Nephron progenitor cell (in vitro differentiated cells): ENCODE measurements around the gene CSMD2.

Source experiments
- DNase-seq: peaks from one replicate; pipeline ENCODE4 v3.0.0; 2021
- H3K27ac Mint-ChIP-seq: 2 replicates; pipeline ENCODE4 v1.8.0; 2021; ENCODE audit warnings: mild to moderate bottlenecking, moderate library complexity, mixed read lengths
- H3K27me3 Mint-ChIP-seq: 2 replicates; pipeline ENCODE4 v1.8.0; 2021; ENCODE audit warnings: mild to moderate bottlenecking, low read depth, mixed read lengths; ENCODE audit not compliant: poor library complexity
- H3K36me3 Mint-ChIP-seq: 2 replicates; pipeline ENCODE4 v1.8.0; 2021; ENCODE audit warnings: low read depth, mixed read lengths
- H3K4me1 Mint-ChIP-seq: 2 replicates; pipeline ENCODE4 v1.8.0; 2021; ENCODE audit warnings: mixed read lengths
- H3K4me3 Mint-ChIP-seq: 2 replicates; pipeline ENCODE4 v1.8.0; 2021; ENCODE audit warnings: mild to moderate bottlenecking, moderate library complexity, mixed read lengths
- H3K9me3 Mint-ChIP-seq: 2 replicates; pipeline ENCODE4 v1.8.0; 2021; ENCODE audit warnings: mild to moderate bottlenecking, moderate library complexity, mixed read lengths
- CTCF ChIP-seq: fragments of 200-600 bp; sonication (generic); IDR thresholded peaks from 2 replicates; pipeline ENCODE4 v1.5.0; 2021; ENCODE audit warnings: antibody characterized with exemption

Gene CSMD2

GRCh38 chr1:34049477-34049876 lies 115.6 kb downstream of the CSMD2 start:
- Mint-ChIP-seq H3K36me3 (no peaks in the 10 kb centered on the region), H3K27ac (no peak overlapping the region), H3K4me1 (no peaks in the 10 kb centered on the region), H3K4me3 (no peak overlapping the region), H3K27me3 (peaks cover 6% of the 10 kb centered on the region), H3K9me3 (peaks cover 5% of the 10 kb centered on the region)
- TF ChIP-seq CTCF: no peak
- DNase-seq: no peak

GRCh38 chr1:34037856-34038255 lies 127.2 kb downstream of the CSMD2 start:
- H3K27ac Mint-ChIP-seq: no peak overlapping the region
- H3K4me3 Mint-ChIP-seq: no peak overlapping the region
- H3K36me3 Mint-ChIP-seq: no peaks in the 10 kb centered on the region
- peaks cover 7% of the 10 kb centered on the region for H3K27me3 Mint-ChIP-seq
- H3K9me3 Mint-ChIP-seq: no peaks in the 10 kb centered on the region
- peaks cover 10% of the 10 kb centered on the region for H3K4me1 Mint-ChIP-seq
- no peak for DNase-seq
- TF ChIP-seq CTCF: no peak

- Mint-ChIP-seq H3K4me3 (no peak overlapping the region), H3K27me3 (peaks cover 7% of the 10 kb centered on the region), H3K4me1 (peaks cover 4% of the 10 kb centered on the region), H3K27ac (no peak overlapping the region), H3K36me3 (no peaks in the 10 kb centered on the region), H3K9me3 (no peaks in the 10 kb centered on the region)
- DNase-seq: no peak
- no peak for TF ChIP-seq CTCF
Observed at GRCh38 chr1:34037109-34037508, 127.9 kb downstream of the CSMD2 start.

- H3K4me1 Mint-ChIP-seq: no peaks in the 10 kb centered on the region
- TF ChIP-seq CTCF: no peak
- H3K9me3 Mint-ChIP-seq: no peaks in the 10 kb centered on the region
- H3K36me3 Mint-ChIP-seq: no peaks in the 10 kb centered on the region
- H3K27me3 Mint-ChIP-seq: peaks cover 7% of the 10 kb centered on the region
- H3K4me3 Mint-ChIP-seq: no peak overlapping the region
- no peak overlapping the region for H3K27ac Mint-ChIP-seq
- no peak for DNase-seq
Observed at GRCh38 chr1:34034036-34034435, 131.0 kb downstream of the CSMD2 start.

- DNase-seq: no peak
- Mint-ChIP-seq H3K4me1 (no peaks in the 10 kb centered on the region), H3K27me3 (peaks cover 7% of the 10 kb centered on the region), H3K36me3 (no peaks in the 10 kb centered on the region), H3K4me3 (no peak overlapping the region), H3K9me3 (no peaks in the 10 kb centered on the region), H3K27ac (no peak overlapping the region)
- TF ChIP-seq CTCF: no peak
Observed at GRCh38 chr1:34029954-34030353, 135.1 kb downstream of the CSMD2 start.

GRCh38 chr1:34029515-34029914 lies 135.5 kb downstream of the CSMD2 start:
- H3K4me1 Mint-ChIP-seq: no peaks in the 10 kb centered on the region
- peaks cover 7% of the 10 kb centered on the region for H3K27me3 Mint-ChIP-seq
- no peak for TF ChIP-seq CTCF
- no peak overlapping the region for H3K27ac Mint-ChIP-seq
- no peak overlapping the region for H3K4me3 Mint-ChIP-seq
- no peak for DNase-seq
- H3K9me3 Mint-ChIP-seq: no peaks in the 10 kb centered on the region
- H3K36me3 Mint-ChIP-seq: no peaks in the 10 kb centered on the region
